RPMI8226 (cell line): ENCODE data around the gene LRRC23.

Experiments
- DNase-seq: peaks from one replicate; pipeline ENCODE4 v3.0.0-alpha.2; 2015

LRRC23 gene

GRCh38 chr12:6946920-6947374 lies 42.3 kb downstream of the LRRC23 start:
- no peak for DNase-seq

GRCh38 chr12:6947615-6948014 lies 43.0 kb downstream of the LRRC23 start:
- no peak for DNase-seq

GRCh38 chr12:6948873-6949594 lies 44.4 kb downstream of the LRRC23 start:
- DNase-seq = peak; percentile 64

GRCh38 chr12:6950401-6950801 lies 45.8 kb downstream of the LRRC23 start:
- DNase-seq = peak; percentile 52

GRCh38 chr12:6950811-6951540 lies 46.4 kb downstream of the LRRC23 start, which contains the start of gene PTPN6:
Gene PTPN6 (plus strand): TSS chr12:6951356. CDS start chr12:6951513, 157 bp downstream.
- no peak for DNase-seq

GRCh38 chr12:6951551-6952120 lies 47.0 kb downstream of the LRRC23 start:
- DNase-seq = no peak

GRCh38 chr12:6952121-6952862 lies 47.7 kb downstream of the LRRC23 start:
- no peak for DNase-seq

GRCh38 chr12:6952863-6953441 lies 48.3 kb downstream of the LRRC23 start:
- DNase-seq = no peak

- DNase-seq = peak; percentile 82
Measured at GRCh38 chr12:6953442-6954315, 49.1 kb downstream of the LRRC23 start.

- no peak for DNase-seq
Measured at GRCh38 chr12:6954316-6955107, 49.9 kb downstream of the LRRC23 start.

- DNase-seq = no peak
Measured at GRCh38 chr12:6955108-6956020, 50.7 kb downstream of the LRRC23 start.

- no peak for DNase-seq
Measured at GRCh38 chr12:6956021-6956727, 51.6 kb downstream of the LRRC23 start.

- no peak for DNase-seq
Measured at GRCh38 chr12:6957151-6957701, 52.6 kb downstream of the LRRC23 start.

GRCh38 chr12:6957741-6958608 lies 53.4 kb downstream of the LRRC23 start:
- DNase-seq = no peak

GRCh38 chr12:6958609-6959057 lies 54.0 kb downstream of the LRRC23 start:
- DNase-seq = no peak

- peak; percentile 84 for DNase-seq
Measured at GRCh38 chr12:6959058-6959804, 54.6 kb downstream of the LRRC23 start.
